Measurements from ENCODE around the gene MRPS14. TPM values are rescaled to one million over a fixed set of nuclear protein-coding genes. Genes with fewer than 3 reads are reported as not detected.
A peak's percentile ranks its signal among the peaks of the same experiment; 100 is the strongest.

MRPS14 gene
- total RNA-seq, 4 donors from 2014 or later: 6.4 to 16.5 (median 12.8) TPM

DNA sequence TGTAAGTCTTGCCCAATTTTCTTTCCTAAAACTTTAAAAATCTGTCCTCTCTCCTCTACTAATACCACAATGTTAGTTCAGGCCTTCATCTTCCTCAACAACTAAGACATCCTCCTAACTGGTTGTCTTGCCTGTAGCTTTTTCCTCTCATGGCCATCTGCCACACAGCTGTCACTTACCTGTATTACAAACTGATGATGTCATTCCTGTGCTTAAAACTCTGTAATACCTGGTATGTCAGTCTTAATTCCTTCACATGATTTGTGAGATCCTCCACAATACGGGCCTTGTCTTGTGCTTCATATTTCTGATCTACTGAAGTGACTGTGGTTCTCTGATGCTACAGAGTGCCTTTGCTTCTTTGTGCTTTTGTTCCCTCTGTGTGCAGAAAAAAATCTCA, 9.8 kb downstream of the MRPS14 start:
- no peak overlapping the region for H3K4me3 ChIP-seq (ENCODE audit: low read depth, poor library complexity, severe bottlenecking)
- 52 to 72% methylated on average over 1 of the region's 1 CpG for WGBS, 2 donors
- DNase-seq (ENCODE audit: low spot score in 2 of 2): no peak
- no peak for TF ChIP-seq POLR2A (IDR thresholded peaks at IDR 0.05)
- intact Hi-C loops (cut with DNase I; ENCODE audit: low total_unique reads): no loop called here

DNA sequence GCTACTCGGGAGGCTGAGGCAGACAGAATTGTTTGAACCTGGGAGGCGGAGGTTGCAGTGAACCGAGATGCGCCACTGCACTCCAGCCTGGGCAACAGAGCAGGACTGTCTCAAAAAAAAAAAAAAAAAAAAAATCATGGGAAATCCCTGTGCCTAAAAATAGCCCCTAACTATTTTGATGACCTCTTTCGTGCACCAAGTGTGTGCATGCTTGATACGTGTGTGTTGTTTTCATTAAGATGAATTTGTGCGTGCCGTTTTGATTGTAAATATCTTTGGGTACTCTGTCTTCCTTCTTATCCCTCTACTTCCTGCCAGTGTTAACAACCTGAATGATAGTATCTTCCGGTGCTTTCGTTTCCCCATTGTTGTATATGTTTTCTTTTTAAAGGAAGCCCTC, 13.7 kb downstream of the MRPS14 start:
- no peak for DNase-seq (ENCODE audit: low spot score in 2 of 2)
- intact Hi-C loops (cut with DNase I; ENCODE audit: low total_unique reads): no loop called here
- no peak for TF ChIP-seq POLR2A (IDR thresholded peaks at IDR 0.05)
- TF ChIP-seq, protein P1, sequence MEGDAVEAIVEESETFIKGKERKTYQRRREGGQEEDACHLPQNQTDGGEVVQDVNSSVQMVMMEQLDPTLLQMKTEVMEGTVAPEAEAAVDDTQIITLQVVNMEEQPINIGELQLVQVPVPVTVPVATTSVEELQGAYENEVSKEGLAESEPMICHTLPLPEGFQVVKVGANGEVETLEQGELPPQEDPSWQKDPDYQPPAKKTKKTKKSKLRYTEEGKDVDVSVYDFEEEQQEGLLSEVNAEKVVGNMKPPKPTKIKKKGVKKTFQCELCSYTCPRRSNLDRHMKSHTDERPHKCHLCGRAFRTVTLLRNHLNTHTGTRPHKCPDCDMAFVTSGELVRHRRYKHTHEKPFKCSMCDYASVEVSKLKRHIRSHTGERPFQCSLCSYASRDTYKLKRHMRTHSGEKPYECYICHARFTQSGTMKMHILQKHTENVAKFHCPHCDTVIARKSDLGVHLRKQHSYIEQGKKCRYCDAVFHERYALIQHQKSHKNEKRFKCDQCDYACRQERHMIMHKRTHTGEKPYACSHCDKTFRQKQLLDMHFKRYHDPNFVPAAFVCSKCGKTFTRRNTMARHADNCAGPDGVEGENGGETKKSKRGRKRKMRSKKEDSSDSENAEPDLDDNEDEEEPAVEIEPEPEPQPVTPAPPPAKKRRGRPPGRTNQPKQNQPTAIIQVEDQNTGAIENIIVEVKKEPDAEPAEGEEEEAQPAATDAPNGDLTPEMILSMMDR (IDR thresholded peaks at IDR 0.05): no peak
- WGBS, 2 donors: 83 to 88% methylated on average over 10 of the region's 10 CpGs
- H3K4me3 ChIP-seq (ENCODE audit: low read depth, poor library complexity, severe bottlenecking): no peak overlapping the region

DNA sequence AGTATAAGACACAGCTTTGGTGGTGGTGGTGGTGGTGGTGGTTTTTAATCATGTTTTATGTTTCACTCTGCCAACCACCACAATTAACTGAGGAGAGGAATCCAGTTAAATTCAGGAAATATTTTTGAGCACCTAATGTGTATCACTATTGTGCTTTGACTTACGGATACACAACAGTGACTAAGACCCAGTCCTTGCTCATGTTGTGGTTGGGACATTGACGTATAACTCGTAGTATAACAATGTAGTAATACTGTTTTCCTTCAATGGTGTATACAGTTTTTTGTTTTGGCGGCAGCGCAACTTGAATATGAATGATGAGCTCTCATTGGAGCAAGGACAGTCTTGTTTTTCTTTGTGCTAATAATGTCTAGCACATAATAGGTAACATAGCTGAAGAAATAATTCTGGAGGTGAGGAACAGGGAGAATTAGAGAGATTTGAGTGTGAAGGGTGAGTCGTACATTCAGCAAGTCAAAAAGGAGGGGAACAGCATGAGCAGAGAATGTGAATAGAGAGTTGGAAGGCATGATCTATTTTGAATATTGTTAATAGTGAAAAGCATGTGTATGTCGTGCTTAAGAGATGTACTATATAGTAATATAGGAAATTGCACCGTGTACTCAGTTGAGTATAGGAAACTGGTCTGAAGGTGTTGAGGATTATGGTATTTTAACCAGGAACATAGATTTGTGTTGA, 18.0 kb downstream of the MRPS14 start:
- DNase-seq (ENCODE audit: low spot score in 2 of 2): no peak
- 88 to 90% methylated on average over 8 of the region's 8 CpGs for WGBS, 2 donors
- intact Hi-C loops (cut with DNase I; ENCODE audit: low total_unique reads): no loop called here
- H3K4me3 ChIP-seq (ENCODE audit: low read depth, poor library complexity, severe bottlenecking): no peak overlapping the region
- TF ChIP-seq, protein P1 (IDR thresholded peaks at IDR 0.05): no peak
- no peak for TF ChIP-seq POLR2A (IDR thresholded peaks at IDR 0.05)

DNA sequence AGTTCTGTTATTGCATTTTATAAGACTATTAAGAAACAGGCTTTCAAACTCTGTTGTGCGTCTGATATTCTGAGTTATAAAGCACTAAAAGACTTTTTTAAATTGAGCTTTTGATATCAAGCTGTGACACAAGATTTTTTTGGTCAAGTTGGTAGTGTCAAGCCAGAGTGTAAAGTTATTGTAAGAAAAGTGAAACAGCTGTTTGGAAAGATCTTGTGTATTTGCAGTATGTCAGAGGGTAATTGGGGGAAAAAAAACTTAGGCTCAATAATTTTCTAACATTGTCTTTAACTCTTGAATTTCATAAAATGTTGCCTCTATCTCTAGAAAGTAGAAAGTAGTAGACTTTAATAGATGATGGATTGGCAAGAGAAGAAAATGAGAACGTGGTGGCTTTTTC, 19.7 kb downstream of the MRPS14 start:
- intact Hi-C loops (cut with DNase I; ENCODE audit: low total_unique reads): no loop called here
- H3K4me3 ChIP-seq (ENCODE audit: low read depth, poor library complexity, severe bottlenecking): no peak overlapping the region
- DNase-seq (ENCODE audit: low spot score in 2 of 2): no peak
- WGBS, 2 donors: 64 to 66% methylated on average over 2 of the region's 2 CpGs
- TF ChIP-seq, protein P1 (IDR thresholded peaks at IDR 0.05): no peak
- no peak for TF ChIP-seq POLR2A (IDR thresholded peaks at IDR 0.05)

DNA sequence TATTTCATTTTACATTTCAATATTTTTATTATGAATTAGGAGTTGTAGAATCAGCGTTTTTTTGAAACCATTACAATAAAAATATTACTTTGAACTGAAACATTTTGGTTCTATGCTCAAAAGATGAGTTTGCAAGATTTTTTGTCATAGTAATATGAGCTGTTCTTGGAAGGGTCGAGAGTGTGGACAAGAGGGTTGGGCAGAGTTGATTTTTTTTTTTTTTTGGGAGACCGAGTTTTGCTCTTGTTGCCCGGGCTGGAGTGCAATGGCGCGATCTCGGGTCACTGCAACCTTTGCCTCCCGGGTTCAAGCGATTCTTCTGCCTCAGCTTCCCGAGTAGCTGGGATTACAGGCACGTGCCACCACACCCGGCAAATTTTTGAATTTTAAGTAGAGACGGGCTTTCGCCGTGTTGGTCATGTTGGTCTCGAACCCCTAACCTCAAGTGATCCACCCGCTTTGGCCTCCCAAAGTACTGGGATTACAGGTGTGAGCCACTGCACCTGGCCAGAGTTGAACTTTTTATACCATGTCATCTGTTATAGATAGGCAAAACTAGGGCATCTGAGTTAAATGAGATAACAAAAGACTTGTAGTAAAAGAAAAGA, 20.2 kb downstream of the MRPS14 start:
- 69 to 80% methylated on average over 17 of the region's 17 CpGs for WGBS, 2 donors
- no peak overlapping the region for H3K4me3 ChIP-seq (ENCODE audit: low read depth, poor library complexity, severe bottlenecking)
- no peak for DNase-seq (ENCODE audit: low spot score in 2 of 2)
- intact Hi-C loops (cut with DNase I; ENCODE audit: low total_unique reads): no loop called here
- TF ChIP-seq POLR2A (IDR thresholded peaks at IDR 0.05): no peak
- TF ChIP-seq, protein P1 (IDR thresholded peaks at IDR 0.05): no peak

DNA sequence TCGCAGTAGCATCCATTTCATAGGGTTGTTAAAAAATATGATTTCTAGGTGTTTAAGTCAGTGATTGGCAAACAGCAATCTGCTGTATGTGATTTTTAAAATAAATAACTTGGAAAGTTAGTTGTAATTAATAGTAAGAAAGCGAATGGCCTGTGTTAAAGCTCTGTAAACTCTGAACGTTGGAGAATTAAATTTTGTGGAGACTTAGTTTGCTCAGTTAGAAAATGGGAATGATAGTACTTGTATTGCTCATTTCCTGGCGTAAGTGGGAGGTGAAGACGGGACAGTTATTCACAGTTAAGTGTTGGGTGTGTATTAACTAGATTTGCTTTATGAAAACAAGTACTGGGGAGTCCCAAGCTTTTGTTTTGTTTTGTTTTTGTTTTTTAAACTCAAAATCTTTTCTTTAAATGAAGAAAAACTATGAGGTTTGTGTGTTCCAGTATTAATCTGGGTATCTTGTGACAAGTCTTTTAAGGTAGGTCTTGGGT, 22.5 kb downstream of the MRPS14 start:
- TF ChIP-seq POLR2A (IDR thresholded peaks at IDR 0.05): no peak
- TF ChIP-seq, protein P1 (IDR thresholded peaks at IDR 0.05): no peak
- intact Hi-C loops (cut with DNase I; ENCODE audit: low total_unique reads): no loop called here
- peak overlapping the region; percentile 91 for H3K4me3 ChIP-seq (ENCODE audit: low read depth, poor library complexity, severe bottlenecking)
- 3 to 4% methylated on average over 5 of the region's 5 CpGs for WGBS, 2 donors
- no peak for DNase-seq (ENCODE audit: low spot score in 2 of 2)
